ENCODE data around the gene A2M. TPM values are rescaled to one million over a fixed set of nuclear protein-coding genes. Genes with fewer than 3 reads are reported as not detected.

A2M gene
- total RNA-seq, 3 donors from 2014 or later: 2.1 to 3.2 (median 2.3) TPM

DNA sequence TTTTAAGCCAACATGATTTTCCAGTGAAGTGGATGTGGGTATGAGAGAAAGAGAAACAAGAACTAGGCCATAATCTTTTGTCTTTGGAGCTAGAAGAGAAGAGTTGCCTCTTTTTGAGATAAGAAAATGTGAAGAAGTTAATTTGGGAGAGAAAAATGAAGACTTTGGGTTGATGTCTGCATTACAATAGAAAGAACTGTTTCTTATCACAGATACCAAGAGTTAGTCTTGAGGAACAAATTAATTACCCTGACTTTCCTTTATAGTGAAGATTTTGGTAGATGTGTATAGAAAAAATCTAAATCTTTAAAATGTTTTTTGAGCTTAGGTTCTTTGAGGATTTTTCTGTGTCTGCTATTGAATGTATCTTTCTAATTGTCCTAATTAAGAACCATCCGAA, 4.2 kb downstream of the A2M start:
- Mint-ChIP-seq H3K27me3 (ENCODE audit: low read depth) (no peaks in the 10 kb centered on the region), H3K36me3 (ENCODE audit: insufficient read depth) (peaks cover 17% of the 10 kb centered on the region), H3K4me3 (no peak overlapping the region), H3K9me3 (no peaks in the 10 kb centered on the region), H3K4me1 (ENCODE audit: low read depth) (peaks cover 15% of the 10 kb centered on the region)
- no peak for ATAC-seq
- DNase-seq: no peak

DNA sequence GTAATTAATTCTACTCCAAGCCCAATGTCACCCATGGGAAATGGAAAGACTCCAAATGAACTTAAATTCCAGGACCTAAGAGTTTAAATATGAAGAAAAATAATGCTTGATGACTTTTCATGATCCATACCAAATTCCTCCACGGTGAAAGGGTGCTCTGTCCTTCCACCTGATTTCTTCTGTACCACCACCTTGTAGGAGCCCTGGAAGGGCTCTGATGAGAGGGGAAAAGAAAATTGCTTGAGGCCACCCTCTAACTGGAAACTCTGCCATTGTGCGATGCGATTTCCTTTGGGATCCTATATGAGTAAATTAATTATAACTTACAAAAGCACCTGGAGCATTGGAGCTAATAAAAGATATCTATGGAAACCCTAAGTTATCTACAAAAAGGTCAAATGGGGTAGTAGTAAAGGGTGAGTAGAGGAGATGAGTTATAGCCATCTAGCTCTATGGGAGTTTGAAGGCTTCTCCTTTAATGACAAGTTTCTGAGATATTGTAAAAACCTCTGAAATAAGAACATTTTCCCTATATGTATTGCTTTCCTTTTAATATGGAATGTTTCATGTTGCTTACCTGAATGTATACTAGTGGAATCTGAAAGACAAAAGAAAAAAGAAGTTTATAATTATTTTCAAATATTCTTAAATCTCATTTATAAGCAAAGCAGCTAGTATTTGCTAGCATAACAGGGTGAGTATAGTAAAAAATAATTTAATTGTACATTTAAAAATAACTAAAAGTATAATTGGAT, 5.8 kb downstream of the A2M start:
- Mint-ChIP-seq H3K9me3 (no peaks in the 10 kb centered on the region), H3K4me1 (ENCODE audit: low read depth) (peaks cover 7% of the 10 kb centered on the region), H3K27me3 (ENCODE audit: low read depth) (no peaks in the 10 kb centered on the region), H3K4me3 (no peak overlapping the region), H3K36me3 (ENCODE audit: insufficient read depth) (peaks cover 17% of the 10 kb centered on the region)
- ATAC-seq (no peak), DNase-seq (no peak)

DNA sequence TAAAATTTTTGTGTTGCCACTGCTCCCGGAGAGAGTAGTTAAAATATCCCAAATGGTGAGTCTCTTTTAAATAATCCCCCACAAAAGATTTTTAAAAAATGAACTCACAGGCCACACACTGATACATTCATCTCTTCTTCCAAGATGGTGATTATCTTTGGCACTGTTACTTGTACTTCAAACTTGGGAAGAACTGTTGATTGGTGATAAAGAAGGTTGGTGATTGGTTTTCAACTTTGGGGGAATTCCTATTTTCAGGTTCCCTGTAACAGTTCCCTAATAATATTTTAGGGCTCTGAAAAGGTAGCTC, 6.6 kb downstream of the A2M start:
- Mint-ChIP-seq H3K27me3 (ENCODE audit: low read depth) (no peaks in the 10 kb centered on the region), H3K4me1 (ENCODE audit: low read depth) (peaks cover 6% of the 10 kb centered on the region), H3K9me3 (no peaks in the 10 kb centered on the region), H3K36me3 (ENCODE audit: insufficient read depth) (peaks cover 17% of the 10 kb centered on the region), H3K4me3 (no peak overlapping the region)
- no peak for ATAC-seq
- DNase-seq: no peak

- Mint-ChIP-seq H3K27me3 (ENCODE audit: low read depth) (no peaks in the 10 kb centered on the region), H3K36me3 (ENCODE audit: insufficient read depth) (peaks cover 17% of the 10 kb centered on the region), H3K4me1 (ENCODE audit: low read depth) (peaks cover 6% of the 10 kb centered on the region), H3K9me3 (no peaks in the 10 kb centered on the region), H3K4me3 (no peak overlapping the region)
- ATAC-seq (no peak), DNase-seq (no peak)
Measured at GRCh38 chr12:9108504-9109212, 7.1 kb downstream of the A2M start.

DNA sequence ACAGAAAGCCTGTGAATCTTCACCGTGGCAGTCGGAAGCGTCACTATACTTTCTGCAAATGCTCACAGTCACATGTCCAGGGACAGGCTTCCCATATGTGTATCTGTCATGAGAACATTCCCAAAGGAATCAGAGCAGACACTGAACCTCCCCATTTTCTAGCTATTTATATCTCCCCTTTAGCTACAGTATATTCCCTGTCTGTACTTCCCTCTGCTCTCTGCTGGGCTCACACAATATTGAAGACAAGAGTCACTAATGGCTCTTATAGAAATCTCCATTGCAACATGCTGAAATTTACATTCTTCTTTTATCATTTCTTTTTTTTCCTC, 8.2 kb downstream of the A2M start:
- no peaks in the 10 kb centered on the region for H3K27me3 Mint-ChIP-seq (ENCODE audit: low read depth)
- H3K36me3 Mint-ChIP-seq (ENCODE audit: insufficient read depth): peaks cover 13% of the 10 kb centered on the region
- H3K4me1 Mint-ChIP-seq (ENCODE audit: low read depth): peaks cover 8% of the 10 kb centered on the region
- H3K9me3 Mint-ChIP-seq: no peaks in the 10 kb centered on the region
- H3K4me3 Mint-ChIP-seq: no peak overlapping the region
- ATAC-seq (no peak), DNase-seq (no peak)

- Mint-ChIP-seq H3K4me3 (no peak overlapping the region), H3K27me3 (ENCODE audit: low read depth) (no peaks in the 10 kb centered on the region), H3K9me3 (no peaks in the 10 kb centered on the region), H3K4me1 (ENCODE audit: low read depth) (peaks cover 8% of the 10 kb centered on the region), H3K36me3 (ENCODE audit: insufficient read depth) (peaks cover 14% of the 10 kb centered on the region)
- no peak for ATAC-seq
- no peak for DNase-seq
Measured at GRCh38 chr12:9106610-9107541, 8.8 kb downstream of the A2M start.

DNA sequence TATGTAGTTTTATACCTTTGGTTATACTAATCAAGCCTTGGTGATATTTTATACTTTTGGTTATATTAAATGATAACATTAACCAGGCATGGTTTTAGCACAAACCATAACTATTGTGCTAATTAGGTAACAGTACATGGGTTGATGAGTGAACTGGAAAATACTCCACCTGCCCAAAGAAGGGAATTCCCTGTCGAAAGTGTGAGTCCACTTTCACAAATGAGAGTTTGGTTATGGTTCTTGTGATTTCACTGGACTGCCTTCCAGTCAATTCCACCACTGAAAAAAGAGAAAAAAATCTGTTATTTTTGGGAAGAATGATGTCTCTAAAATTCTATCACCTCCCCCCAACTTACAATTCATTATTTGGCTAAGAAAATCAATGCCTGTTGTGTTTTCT, 9.7 kb downstream of the A2M start:
- ATAC-seq: no peak
- Mint-ChIP-seq H3K27me3 (ENCODE audit: low read depth) (no peaks in the 10 kb centered on the region), H3K4me1 (ENCODE audit: low read depth) (peaks cover 8% of the 10 kb centered on the region), H3K4me3 (no peak overlapping the region), H3K36me3 (ENCODE audit: insufficient read depth) (peaks cover 14% of the 10 kb centered on the region), H3K9me3 (no peaks in the 10 kb centered on the region)
- DNase-seq: no peak

- peaks cover 14% of the 10 kb centered on the region for H3K36me3 Mint-ChIP-seq (ENCODE audit: insufficient read depth)
- DNase-seq (no peak), ATAC-seq (no peak)
- H3K4me3 Mint-ChIP-seq: no peak overlapping the region
- H3K9me3 Mint-ChIP-seq: no peaks in the 10 kb centered on the region
- H3K4me1 Mint-ChIP-seq (ENCODE audit: low read depth): peaks cover 8% of the 10 kb centered on the region
- no peaks in the 10 kb centered on the region for H3K27me3 Mint-ChIP-seq (ENCODE audit: low read depth)
Measured at GRCh38 chr12:9104767-9105423, 10.8 kb downstream of the A2M start.

- DNase-seq: no peak
- H3K4me3 Mint-ChIP-seq: no peak overlapping the region
Measured at GRCh38 chr12:9104087-9104486, 11.6 kb downstream of the A2M start.

DNA sequence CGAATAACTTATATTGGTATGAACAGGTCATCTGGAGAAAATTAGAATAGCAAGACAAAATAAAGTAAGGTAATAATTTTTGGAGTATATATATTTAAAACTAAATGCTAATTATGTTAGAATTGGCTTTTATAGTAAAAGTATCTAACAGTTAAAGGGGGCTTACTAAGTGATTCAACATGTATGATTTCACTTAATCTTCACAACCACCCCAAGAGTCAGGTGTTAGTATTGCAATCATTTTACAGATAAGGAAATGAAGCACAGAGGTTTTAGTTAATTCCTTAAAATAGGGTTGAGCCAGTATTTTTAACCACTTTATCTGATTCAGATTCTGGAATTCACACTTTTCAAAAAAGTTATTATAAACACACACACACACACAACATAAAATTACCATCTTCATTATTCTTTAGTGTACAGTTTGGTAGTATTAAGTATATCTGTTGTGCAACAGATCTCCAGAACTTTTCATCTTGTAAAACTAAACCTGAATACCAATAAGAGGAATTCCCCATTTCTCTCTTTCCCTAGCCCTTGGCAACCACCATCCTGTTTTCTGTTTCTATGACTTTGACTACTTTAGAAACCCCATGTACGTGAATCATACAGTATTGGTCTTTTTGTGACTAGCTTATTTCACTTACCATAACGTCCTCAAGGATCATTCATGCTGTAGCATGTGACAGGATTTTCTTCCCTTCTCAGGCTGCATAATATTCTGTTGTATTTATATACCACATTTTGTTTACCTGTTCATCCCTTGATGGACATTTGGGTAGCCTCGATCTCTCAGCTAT, 12.5 kb downstream of the A2M start:
- no peaks in the 10 kb centered on the region for H3K9me3 Mint-ChIP-seq
- H3K4me1 Mint-ChIP-seq (ENCODE audit: low read depth): peaks cover 8% of the 10 kb centered on the region
- DNase-seq: no peak
- H3K4me3 Mint-ChIP-seq: no peak overlapping the region
- H3K27me3 Mint-ChIP-seq (ENCODE audit: low read depth): no peaks in the 10 kb centered on the region
- ATAC-seq: peak; percentile 75 to 93
- peaks cover 9% of the 10 kb centered on the region for H3K36me3 Mint-ChIP-seq (ENCODE audit: insufficient read depth)

More at GRCh38 chr12:9104087-9104486, 11.6 kb downstream of the A2M start:
- Mint-ChIP-seq H3K27me3 (ENCODE audit: low read depth) (no peaks in the 10 kb centered on the region), H3K4me1 (ENCODE audit: low read depth) (peaks cover 8% of the 10 kb centered on the region), H3K9me3 (no peaks in the 10 kb centered on the region), H3K36me3 (ENCODE audit: insufficient read depth) (peaks cover 15% of the 10 kb centered on the region)
- no peak for ATAC-seq

DNA sequence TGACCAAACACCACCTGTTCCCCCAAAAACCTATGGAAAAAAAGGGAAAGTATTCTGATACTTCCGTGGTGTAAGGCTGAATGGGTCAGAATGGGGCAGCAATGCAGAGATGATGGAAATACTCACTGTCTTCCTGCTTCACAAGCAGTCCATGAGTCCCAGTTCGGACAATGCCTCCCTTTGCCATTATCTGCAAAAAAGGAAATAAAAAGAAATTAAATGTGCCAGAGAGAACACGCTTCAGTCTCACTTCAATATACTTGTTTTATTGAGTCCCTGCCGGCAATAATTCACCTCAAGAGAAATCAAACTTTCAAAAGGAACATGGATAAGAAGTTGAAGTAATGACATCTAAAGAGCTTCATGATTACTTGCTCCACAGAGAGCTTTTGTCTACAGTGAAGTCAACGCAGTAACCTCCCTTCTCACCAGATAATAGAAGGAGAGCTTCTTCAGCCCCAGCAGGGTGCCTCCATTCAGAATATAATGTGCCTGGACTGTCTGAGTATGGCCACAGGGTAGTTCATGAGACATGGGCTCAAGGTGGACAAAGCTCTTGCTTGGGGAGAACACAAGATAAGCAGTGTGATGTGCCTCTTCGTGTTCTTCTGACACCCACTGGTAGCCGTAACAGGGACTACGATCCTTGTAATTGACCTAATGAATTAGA, 14.6 kb downstream of the A2M start:
- no peak overlapping the region for H3K4me3 Mint-ChIP-seq
- H3K4me1 Mint-ChIP-seq (ENCODE audit: low read depth): peaks cover 10% of the 10 kb centered on the region
- no peak for DNase-seq
- no peaks in the 10 kb centered on the region for H3K27me3 Mint-ChIP-seq (ENCODE audit: low read depth)
- no peak for ATAC-seq
- H3K9me3 Mint-ChIP-seq: no peaks in the 10 kb centered on the region
- peaks cover 4% of the 10 kb centered on the region for H3K36me3 Mint-ChIP-seq (ENCODE audit: insufficient read depth)

DNA sequence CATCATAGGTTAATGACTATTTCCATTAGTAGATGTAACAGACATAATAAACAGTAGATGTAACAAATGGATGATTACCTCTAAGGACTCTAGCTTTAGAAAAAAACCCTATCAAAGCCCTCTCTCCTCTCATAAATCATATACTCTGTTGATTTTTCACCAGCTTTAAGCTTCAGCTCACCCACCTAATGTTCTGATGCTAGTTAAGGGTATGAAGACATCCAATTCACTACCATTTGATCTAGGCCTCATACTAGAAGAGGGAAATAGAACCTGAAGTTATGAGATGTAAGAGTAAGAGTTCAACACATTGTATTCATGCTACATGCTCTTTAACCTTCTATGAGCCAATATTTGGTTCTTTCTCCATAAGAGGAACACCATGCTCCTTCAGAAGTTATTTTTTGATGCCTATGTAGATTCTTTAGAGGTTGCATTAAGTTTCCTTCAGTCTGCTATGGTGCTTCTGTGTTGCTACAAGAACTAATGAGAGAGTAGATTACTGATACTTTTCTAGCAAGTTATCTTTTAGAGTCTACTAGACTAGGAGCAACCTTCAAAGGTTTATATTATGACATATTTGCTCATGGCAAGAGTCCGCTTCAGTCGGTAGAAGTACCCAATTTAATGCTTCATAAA, 16.0 kb downstream of the A2M start:
- ATAC-seq (no peak), DNase-seq (no peak)
- Mint-ChIP-seq H3K4me1 (ENCODE audit: low read depth) (peaks cover 4% of the 10 kb centered on the region), H3K9me3 (no peaks in the 10 kb centered on the region), H3K4me3 (no peak overlapping the region), H3K36me3 (ENCODE audit: insufficient read depth) (peaks cover 4% of the 10 kb centered on the region), H3K27me3 (ENCODE audit: low read depth) (no peaks in the 10 kb centered on the region)

All from activated T-cell treated with anti-CD3 and anti-CD28 coated beads, Interleukin-2, amount 50 U/mL, for 4 hours (primary cell).